ENCODE results near the gene ARHGAP44.
A peak's percentile ranks its signal among the peaks of the same experiment; 100 is the strongest.

ARHGAP44 gene, protein sequence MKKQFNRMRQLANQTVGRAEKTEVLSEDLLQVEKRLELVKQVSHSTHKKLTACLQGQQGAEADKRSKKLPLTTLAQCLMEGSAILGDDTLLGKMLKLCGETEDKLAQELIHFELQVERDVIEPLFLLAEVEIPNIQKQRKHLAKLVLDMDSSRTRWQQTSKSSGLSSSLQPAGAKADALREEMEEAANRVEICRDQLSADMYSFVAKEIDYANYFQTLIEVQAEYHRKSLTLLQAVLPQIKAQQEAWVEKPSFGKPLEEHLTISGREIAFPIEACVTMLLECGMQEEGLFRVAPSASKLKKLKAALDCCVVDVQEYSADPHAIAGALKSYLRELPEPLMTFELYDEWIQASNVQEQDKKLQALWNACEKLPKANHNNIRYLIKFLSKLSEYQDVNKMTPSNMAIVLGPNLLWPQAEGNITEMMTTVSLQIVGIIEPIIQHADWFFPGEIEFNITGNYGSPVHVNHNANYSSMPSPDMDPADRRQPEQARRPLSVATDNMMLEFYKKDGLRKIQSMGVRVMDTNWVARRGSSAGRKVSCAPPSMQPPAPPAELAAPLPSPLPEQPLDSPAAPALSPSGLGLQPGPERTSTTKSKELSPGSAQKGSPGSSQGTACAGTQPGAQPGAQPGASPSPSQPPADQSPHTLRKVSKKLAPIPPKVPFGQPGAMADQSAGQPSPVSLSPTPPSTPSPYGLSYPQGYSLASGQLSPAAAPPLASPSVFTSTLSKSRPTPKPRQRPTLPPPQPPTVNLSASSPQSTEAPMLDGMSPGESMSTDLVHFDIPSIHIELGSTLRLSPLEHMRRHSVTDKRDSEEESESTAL

GRCh38 chr17:12789481-12790248 lies at the start of gene ARHGAP44:
Gene ARHGAP44, plus strand, starts transcription at chr17:12789498. Its CDS starts 341 bp downstream, at chr17:12789839.
- DNase-seq: peak; percentile 81

DNA sequence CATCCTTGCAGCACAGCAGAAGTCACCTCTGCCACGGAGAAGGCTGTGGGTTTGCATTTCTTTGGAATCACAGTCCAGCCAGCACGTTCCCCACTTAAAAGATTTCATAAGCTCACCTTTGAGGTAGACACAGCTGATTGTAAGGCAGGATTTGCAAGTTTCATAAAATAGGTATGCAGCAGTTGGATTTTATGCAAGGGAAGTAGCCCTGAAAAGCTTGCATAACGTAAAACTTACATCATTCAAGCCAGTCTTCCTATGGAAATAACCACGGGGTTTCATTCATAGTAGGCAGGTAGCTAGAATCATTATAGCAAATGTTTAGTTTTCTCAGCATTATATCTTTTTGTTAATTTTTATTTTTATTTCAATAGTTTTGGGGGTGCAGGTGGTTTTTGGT lies 49.8 kb upstream of the ARHGAP44 start:
- DNase-seq: no peak

DNA sequence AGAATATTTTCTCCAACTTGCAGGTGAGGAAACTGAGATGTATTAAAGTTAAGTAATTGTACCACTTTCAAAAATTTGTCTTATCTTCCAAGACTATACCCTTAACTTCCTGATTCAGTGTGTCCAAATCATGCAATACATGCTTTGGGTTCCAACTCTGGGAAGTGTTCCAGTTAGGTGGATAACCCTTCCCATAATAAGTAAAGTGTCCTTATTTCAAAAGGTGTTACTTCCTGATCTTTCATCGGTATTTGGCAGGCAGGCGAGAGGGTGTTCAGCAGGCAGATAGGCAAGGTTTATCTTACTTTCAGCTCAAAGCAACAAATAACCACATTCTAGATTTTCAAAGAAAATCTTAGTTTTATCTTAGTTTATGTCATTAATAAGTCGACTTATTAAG lies 46.3 kb upstream of the ARHGAP44 start:
- DNase-seq: peak; percentile 5

DNA sequence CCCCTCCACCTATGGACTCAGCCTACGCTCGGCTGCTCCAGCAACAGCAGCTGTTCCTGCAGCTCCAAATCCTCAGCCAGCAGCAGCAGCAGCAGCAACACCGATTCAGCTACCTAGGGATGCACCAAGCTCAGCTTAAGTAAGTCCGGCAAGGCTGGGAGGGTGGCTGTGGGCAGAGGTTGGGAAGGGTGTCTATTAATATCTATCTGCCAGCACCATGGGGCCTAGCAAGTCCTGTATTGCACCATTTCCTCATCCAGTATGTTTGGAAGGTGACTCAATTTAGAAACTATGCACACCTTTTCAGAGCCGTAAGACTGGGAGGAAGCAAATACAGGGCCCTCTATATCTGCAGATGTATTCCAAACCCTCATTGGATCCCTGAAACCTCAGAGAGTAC lies 45.0 kb upstream of the ARHGAP44 start:
- peak; percentile 64 for DNase-seq

GRCh38 chr17:12744786-12745185 lies 44.5 kb upstream of the ARHGAP44 start:
- no peak for DNase-seq

GRCh38 chr17:12745486-12745885 lies 43.8 kb upstream of the ARHGAP44 start:
- DNase-seq: peak; percentile 22

GRCh38 chr17:12756786-12757185 lies 32.5 kb upstream of the ARHGAP44 start:
- no peak for DNase-seq

GRCh38 chr17:12759090-12759489 lies 30.2 kb upstream of the ARHGAP44 start:
- DNase-seq: peak; percentile 4

DNA sequence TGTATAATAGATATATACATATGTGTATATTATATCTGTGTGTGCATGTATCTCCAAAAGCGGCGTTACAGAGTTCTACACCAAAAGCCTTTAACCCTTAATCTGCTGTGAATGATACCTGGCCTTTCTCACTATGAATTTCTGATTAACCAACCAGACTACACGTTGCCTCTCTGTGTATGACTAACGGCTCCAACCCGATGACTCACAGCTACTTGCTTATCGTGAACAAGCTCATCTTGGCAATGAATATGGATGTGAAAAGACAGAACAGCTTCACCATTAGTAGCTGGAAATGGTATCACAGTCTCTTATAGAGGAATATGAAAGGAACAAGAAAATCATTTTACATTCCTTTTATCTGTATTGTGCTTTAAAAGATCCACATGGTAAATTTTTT lies 23.8 kb upstream of the ARHGAP44 start:
- no peak for DNase-seq

DNA sequence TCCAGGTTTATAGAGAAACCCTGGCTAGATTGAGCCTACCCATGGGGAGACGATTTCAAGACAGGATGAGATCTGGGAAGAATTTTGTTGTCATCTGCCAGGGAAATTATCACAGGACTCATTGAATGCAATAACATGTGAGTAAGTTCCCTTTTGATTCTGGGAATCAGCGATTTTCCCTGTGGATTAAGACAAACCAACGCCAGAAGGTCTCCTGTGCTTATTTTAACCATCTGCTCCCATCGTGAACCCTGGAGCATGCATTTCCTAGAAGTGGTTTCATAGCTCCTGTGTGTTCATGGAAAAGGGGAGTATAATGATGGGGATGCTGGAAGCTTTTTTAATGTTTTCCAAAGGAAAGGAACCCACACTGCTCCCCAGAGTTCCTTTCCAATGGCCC lies 21.0 kb upstream of the ARHGAP44 start:
- DNase-seq: no peak

GRCh38 chr17:12769981-12770380 lies 19.3 kb upstream of the ARHGAP44 start:
- DNase-seq: no peak

DNA sequence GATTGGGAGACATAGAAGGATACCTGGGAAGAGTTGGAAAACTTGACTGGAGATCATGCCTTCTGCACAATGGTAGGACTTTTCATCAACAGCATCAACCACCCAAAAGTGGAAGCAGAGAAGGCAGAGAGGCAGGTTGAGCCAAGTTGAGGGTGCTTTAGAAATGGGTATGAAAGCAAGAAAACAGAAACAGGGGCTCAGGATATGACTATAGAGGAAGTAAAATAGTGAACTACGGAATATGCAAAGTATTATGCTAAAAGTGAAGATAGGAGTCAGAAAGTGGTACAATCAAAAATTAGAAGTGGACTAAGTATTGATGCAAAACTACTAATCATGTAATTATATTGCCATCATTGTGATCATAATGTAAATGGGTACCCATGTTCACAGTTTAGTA lies 16.1 kb upstream of the ARHGAP44 start:
- no peak for DNase-seq

- DNase-seq: peak; percentile 94
Measured at GRCh38 chr17:12789075-12789480, 220 bp upstream of the ARHGAP44 start.

- no peak for DNase-seq
Measured at GRCh38 chr17:12790249-12791106, 1.2 kb downstream of the ARHGAP44 start.

DNA sequence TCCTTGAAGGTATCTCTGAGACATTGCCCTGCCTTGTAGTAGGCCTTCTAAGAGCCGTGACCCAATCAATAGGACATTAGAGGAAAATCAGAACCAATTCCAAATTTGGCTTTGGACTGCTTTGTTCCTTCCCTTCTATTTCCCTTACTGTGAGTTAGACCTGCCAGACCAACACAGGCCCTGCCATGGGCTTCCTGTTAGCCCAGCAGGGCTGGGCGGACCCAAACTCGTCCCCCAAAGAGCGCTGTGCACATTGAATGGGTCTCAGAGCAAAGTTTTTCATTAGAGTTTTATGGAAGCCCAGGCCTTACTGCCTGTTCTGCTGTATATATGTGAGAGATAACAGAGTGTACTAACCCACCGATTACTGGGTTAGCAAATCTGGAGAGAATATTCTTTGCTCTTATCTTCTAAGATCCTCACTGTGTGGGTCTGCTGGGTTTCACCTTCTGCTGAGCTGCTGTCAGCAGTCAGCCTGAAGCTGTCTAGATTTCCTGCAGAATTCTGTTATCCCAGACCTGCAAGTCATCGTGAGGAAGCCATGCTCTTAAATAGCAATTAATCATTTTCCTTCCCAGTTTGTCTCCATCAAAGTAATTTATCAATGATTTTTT lies 5.7 kb downstream of the ARHGAP44 start:
- no peak for DNase-seq

- DNase-seq: no peak
Measured at GRCh38 chr17:12800855-12801365, 11.6 kb downstream of the ARHGAP44 start.

- DNase-seq: no peak
Measured at GRCh38 chr17:12806630-12807029, 17.3 kb downstream of the ARHGAP44 start.

- DNase-seq: no peak
Measured at GRCh38 chr17:12808723-12809122, 19.4 kb downstream of the ARHGAP44 start.

DNA sequence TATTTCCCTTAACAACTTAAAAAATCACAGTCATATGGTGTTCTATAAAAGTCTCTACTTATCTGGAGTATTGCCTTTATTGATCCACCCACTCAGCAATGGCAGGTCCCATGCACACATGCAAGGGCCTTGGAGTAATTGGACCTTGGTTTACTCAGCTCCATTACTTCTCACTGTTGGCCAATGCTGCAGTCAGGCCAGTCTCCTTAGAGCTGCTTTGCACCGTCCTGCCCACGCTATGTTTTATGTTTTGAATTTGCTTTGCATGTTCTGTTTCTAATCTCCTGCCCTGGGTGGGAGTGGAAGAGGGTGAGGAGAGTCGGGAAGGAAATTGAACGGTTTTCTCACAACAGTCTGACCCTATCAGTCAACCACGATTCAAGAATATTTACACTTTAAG lies 23.6 kb downstream of the ARHGAP44 start:
- DNase-seq: no peak

GRCh38 chr17:12813664-12814063 lies 24.4 kb downstream of the ARHGAP44 start:
- no peak for DNase-seq

GRCh38 chr17:12814718-12815117 lies 25.4 kb downstream of the ARHGAP44 start:
- no peak for DNase-seq
